ENCODE results near the gene SET.

The SET gene

DNA sequence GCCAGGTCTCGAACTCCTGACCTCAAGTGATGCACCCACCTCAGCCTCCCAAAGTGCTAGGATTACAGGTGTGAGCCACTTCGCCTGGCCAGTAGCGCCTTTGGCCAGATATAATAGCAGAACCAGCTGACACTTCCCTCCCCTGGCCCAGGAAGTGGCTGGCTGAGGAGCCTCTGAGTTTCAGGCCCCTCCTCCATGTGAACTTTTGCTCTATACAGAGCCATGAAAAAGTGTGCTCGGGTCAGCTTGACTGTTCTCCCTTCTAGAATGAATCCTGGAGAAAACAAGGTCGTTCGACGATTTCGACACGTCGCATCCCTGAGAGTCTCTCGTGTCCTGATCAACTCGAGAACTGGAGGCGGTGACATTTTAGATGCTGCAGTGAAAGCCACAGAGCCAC lies 43.6 kb downstream of the SET start:
- DNase-seq = no peak

DNA sequence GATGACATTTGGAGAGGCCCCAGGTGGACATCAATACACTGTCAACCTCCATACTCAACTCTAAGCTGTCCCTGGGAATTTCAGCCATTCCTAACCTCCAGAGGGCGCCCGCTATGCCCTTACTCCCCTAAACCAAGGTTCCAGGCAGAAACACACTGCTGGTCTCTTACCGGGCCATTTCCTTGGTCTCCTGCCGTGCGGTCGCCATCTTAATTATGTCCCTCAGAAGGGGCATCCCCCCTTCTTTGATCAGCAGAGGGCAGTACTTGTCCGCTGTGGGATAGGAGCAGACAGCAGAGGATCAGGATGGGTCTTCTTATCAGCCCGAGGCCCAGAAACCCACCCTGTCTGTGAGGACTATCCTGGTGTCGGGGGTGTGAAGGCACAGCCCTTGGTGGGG lies 44.2 kb downstream of the SET start:
- DNase-seq = peak; percentile 21 to 33

DNA sequence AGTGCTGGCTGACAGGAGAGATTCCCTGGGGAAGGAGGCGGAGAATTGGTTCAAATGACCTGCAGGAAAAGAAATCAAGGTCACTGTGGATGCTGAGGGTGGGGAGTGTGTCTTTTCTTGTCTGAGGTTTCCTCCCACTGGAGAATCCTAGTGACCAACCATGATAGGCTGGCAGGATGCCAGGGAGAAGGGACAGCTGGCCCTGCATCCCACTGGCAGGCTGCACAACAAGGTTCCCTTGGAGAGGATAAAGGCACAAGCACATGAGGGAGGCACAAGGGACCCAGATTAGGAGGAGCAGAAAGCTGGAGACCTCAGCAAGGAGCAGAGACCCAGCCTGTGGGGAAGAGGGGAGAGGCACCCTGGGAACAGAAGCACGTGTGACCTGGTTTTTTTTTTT lies 46.4 kb downstream of the SET start:
- DNase-seq = no peak

DNA sequence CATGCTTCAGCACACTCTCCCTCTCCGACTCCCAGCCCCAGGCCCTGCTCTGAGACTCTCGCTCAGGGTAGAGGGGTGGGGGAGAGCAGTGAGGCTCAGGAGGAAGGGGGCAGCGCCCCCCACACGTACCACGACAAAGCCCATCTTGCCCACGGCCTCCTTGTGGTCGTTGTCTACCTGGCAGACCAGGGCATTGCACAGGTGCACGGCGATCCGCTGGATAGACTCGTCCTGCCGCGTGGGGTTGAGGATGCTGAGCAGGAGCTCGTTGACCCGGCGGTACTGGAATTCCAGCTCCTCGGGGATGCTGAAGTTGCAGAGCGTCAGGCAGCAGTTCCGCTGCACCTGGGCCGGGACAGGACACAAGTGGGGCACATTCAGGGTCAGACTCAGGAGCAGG lies 53.4 kb downstream of the SET start:
- no peak for DNase-seq

DNA sequence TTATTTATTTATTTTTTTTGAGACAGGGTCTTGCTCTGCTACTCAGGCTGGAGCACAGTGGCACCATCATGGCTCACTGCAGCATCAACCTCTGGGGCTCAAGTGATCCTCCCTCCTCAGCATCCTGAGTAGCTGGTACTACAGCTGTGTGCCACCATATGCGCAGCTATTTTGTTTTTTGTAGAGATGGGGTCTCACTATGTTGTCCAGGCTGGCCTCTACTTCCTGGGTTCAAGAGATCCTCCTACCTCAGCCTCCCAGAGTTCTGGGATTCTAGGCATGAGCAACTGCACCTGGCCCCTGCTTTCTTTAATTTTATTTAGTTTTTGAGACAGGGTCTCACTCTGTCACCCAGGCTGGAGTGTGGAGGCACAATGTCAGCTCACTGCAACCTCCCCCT lies 54.4 kb downstream of the SET start:
- DNase-seq = no peak
